GM23338 (cell line): ENCODE results near the gene GCNT3. TPM values are rescaled to one million over a fixed set of nuclear protein-coding genes. Genes with fewer than 3 reads are reported as not detected.

Source experiments
- ATAC-seq: fragments of 200-7000 bp; cut with Tn5 transposase; 3 replicates; pipeline ENCODE4 v1.9.1; 2020
- DNase-seq: peaks from one replicate; pipeline ENCODE4 v3.0.0-alpha.2; 2015; ENCODE audit warnings: low spot score
- H2AFZ ChIP-seq: fragments of 200-600 bp; sonication (generic); 2 replicates; pipeline ENCODE4 v1.8.0; 2016; ENCODE audit warnings: antibody characterized with exemption, mild to moderate bottlenecking, moderate library complexity
- H3F3A ChIP-seq: fragments of 200-600 bp; sonication (generic); replicated peaks from 2 replicates; pipeline ENCODE4 v1.8.0; 2017; ENCODE audit warnings: antibody characterized with exemption, mixed run types, low read depth
- H3K27ac ChIP-seq: fragments of 200-600 bp; sonication (generic); 2 replicates; pipeline ENCODE4 v1.6.1; 2016; ENCODE audit warnings: low read depth
- H3K27me3 ChIP-seq: fragments of 200-600 bp; sonication (generic); 2 replicates; pipeline ENCODE4 v1.8.0; 2016; ENCODE audit warnings: mild to moderate bottlenecking, mixed run types, moderate library complexity; ENCODE audit not compliant: insufficient read depth
- H3K36me3 ChIP-seq: fragments of 200-600 bp; sonication (generic); 2 replicates; pipeline ENCODE4 v1.8.0; 2016; ENCODE audit warnings: mild to moderate bottlenecking; ENCODE audit not compliant: insufficient read depth
- H3K4me1 ChIP-seq: fragments of 200-600 bp; sonication (generic); 2 replicates; pipeline ENCODE4 v1.8.0; 2016; ENCODE audit warnings: mild to moderate bottlenecking, moderate library complexity; ENCODE audit not compliant: insufficient read depth
- H3K4me2 ChIP-seq: fragments of 200-600 bp; sonication (generic); 2 replicates; pipeline ENCODE4 v1.7.1; 2017; ENCODE audit warnings: mixed run types
- H3K4me3 ChIP-seq: fragments of 200-600 bp; sonication (generic); 2 replicates; pipeline ENCODE4 v1.6.1; 2016; ENCODE audit warnings: mixed run types
- H3K79me2 ChIP-seq: fragments of 200-600 bp; sonication (generic); replicated peaks from 2 replicates; pipeline ENCODE4 v1.8.0; 2017; ENCODE audit warnings: mild to moderate bottlenecking; ENCODE audit not compliant: insufficient read depth
- H3K9me2 ChIP-seq: fragments of 200-600 bp; sonication (generic); 2 replicates; pipeline ENCODE4 v1.8.0; 2017; ENCODE audit not compliant: insufficient read depth
- H4K20me1 ChIP-seq: fragments of 200-600 bp; sonication (generic); replicated peaks from 2 replicates; pipeline ENCODE4 v1.8.0; 2017; ENCODE audit warnings: mild to moderate bottlenecking; ENCODE audit not compliant: insufficient read depth
- H3K27ac Mint-ChIP-seq: 2 replicates; pipeline ENCODE4 v1.8.0; 2020; ENCODE audit warnings: inconsistent platforms, mild to moderate bottlenecking, moderate library complexity, mixed read lengths
- H3K27me3 Mint-ChIP-seq: 3 replicates; pipeline ENCODE4 v1.8.0; 2022; ENCODE audit warnings: low read depth, mild to moderate bottlenecking, moderate library complexity, mixed read lengths, inconsistent platforms; ENCODE audit not compliant: insufficient read depth, poor library complexity
- H3K36me3 Mint-ChIP-seq: 3 replicates; pipeline ENCODE4 v1.8.0; 2021; ENCODE audit warnings: low read depth, mild to moderate bottlenecking, inconsistent platforms, moderate library complexity, mixed read lengths
- H3K4me1 Mint-ChIP-seq: 3 replicates; pipeline ENCODE4 v1.8.0; 2020; ENCODE audit warnings: mild to moderate bottlenecking, inconsistent platforms, mixed read lengths
- H3K4me3 Mint-ChIP-seq: 3 replicates; pipeline ENCODE4 v1.8.0; 2021; ENCODE audit warnings: moderate library complexity, mild to moderate bottlenecking, inconsistent platforms, mixed read lengths
- H3K9me3 Mint-ChIP-seq: 3 replicates; pipeline ENCODE4 v1.8.0; 2020; ENCODE audit warnings: moderate library complexity, mild to moderate bottlenecking, inconsistent platforms, mixed read lengths
- CREB1 ChIP-seq: fragments of 250-450 bp; sonication (Bioruptor Pico); IDR thresholded peaks from 2 replicates; pipeline ENCODE4 v1.5.0; 2020; ENCODE audit warnings: low read depth, mild to moderate bottlenecking, moderate library complexity
- CTCF ChIP-seq, 2 experiments: fragments of 200-600 bp in 1 of 2; sonication (generic) in 1 of 2; conservative IDR thresholded peaks; 2 replicates each; pipeline versions ENCODE4 v1.5.1 to v1.6.1; 2016 to 2017; ENCODE audit warnings: antibody characterized with exemption in 2 of 2, low read depth in 2 of 2, mild to moderate bottlenecking in 2 of 2, moderate library complexity in 1 of 2
- ETS1 ChIP-seq: IDR thresholded peaks from 2 replicates; pipeline ENCODE4 v1.6.1; 2016; ENCODE audit warnings: antibody characterized with exemption
- EZH2 ChIP-seq: fragments of 200-600 bp; sonication (generic); IDR thresholded peaks from one replicate; pipeline ENCODE4 v1.8.0; 2017; ENCODE audit warnings: antibody characterized with exemption, mild to moderate bottlenecking, low read depth; ENCODE audit not compliant: unreplicated experiment
- EZH2phosphoT487 ChIP-seq: fragments of 200-600 bp; sonication (generic); IDR thresholded peaks from one replicate; pipeline ENCODE4 v1.8.1; 2018; ENCODE audit warnings: antibody characterized with exemption; ENCODE audit not compliant: unreplicated experiment
- JUNB ChIP-seq: IDR thresholded peaks from one replicate; pipeline ENCODE4 v1.6.1; 2016; ENCODE audit warnings: antibody characterized with exemption; ENCODE audit not compliant: unreplicated experiment
- NANOG ChIP-seq: IDR thresholded peaks from 2 replicates; pipeline ENCODE4 v1.6.1; 2016; ENCODE audit warnings: antibody characterized with exemption, borderline replicate concordance
- POLR2AphosphoS5 ChIP-seq: IDR thresholded peaks from 2 replicates; pipeline ENCODE4 v1.6.1; 2016; ENCODE audit warnings: antibody characterized with exemption, low read depth
- ZNF114 ChIP-seq: fragments of 250-450 bp; sonication (Bioruptor Pico); IDR thresholded peaks from 2 replicates; pipeline ENCODE4 v1.5.0; 2020; ENCODE audit warnings: mild to moderate bottlenecking, moderate library complexity
- ZNF331 ChIP-seq: fragments of 250-450 bp; sonication (Bioruptor Pico); IDR thresholded peaks from 2 replicates; pipeline ENCODE4 v1.5.0; 2020; ENCODE audit warnings: low read depth, mild to moderate bottlenecking, moderate library complexity
- ZNF462 ChIP-seq: fragments of 250-450 bp; sonication (Bioruptor Pico); IDR thresholded peaks from 2 replicates; pipeline ENCODE4 v1.5.0; 2020; ENCODE audit warnings: mild to moderate bottlenecking, moderate library complexity
- polyA plus RNA-seq: library from polyadenylated mRNA; unstranded; fragments of >200 nt; fragmentation: Nextera tagmentation; extraction: Ambion mirVana; gene quantifications from 2 replicates; pipeline ENCODE4 v1.2.1, GENCODE V29; 2016
- total RNA-seq: library from RNA; depleted of rRNA; stranded (reverse); fragments of >200 nt; shearing (Covaris generic); gene quantifications from 2 replicates; pipeline ENCODE4 v1.2.3, GENCODE V29; 2014
- TF ChIP-seq, protein P1 (sequence below): IDR thresholded peaks from one replicate; pipeline ENCODE4 v1.6.1; 2018; ENCODE audit warnings: antibody characterized with exemption; ENCODE audit not compliant: unreplicated experiment

Gene GCNT3
- total and polyA plus RNA-seq, 2 experiments from 2014 or later: not detected

- no peaks in the 10 kb centered on the region for H3K36me3 Mint-ChIP-seq
- no peaks in the 10 kb centered on the region for H3K9me3 Mint-ChIP-seq
- Histone ChIP-seq H3K27me3 (no peaks in the 10 kb centered on the region), H3K4me1 (no peaks in the 10 kb centered on the region), H3K4me3 (no peak overlapping the region), H3K79me2 (no peaks in the 10 kb centered on the region), H3F3A (no peaks in the 10 kb centered on the region), H2AFZ (0 out of 2 replicates have a peak overlapping the region, but pooled peaks have one; percentile 4), H3K9me2 (no peaks in the 10 kb centered on the region), H3K27ac (no peak overlapping the region), H3K4me2 (no peak overlapping the region), H4K20me1 (no peaks in the 10 kb centered on the region), H3K36me3 (no peaks in the 10 kb centered on the region)
- TF ChIP-seq ZNF114 (CRISPR knock-in tag) (no peak), ZNF462 (CRISPR knock-in tag) (no peak), NANOG (no peak), JUNB (no peak), EZH2 (no peak), ETS1 (no peak), ZNF331 (CRISPR knock-in tag) (no peak), POLR2AphosphoS5 (no peak), CTCF (conservative IDR thresholded peaks at IDR 0.05; ENCODE audit: low read depth in 2 of 2) (no peak), CREB1 (CRISPR knock-in tag) (no peak), EZH2phosphoT487 (no peak)
- TF ChIP-seq, protein P1, sequence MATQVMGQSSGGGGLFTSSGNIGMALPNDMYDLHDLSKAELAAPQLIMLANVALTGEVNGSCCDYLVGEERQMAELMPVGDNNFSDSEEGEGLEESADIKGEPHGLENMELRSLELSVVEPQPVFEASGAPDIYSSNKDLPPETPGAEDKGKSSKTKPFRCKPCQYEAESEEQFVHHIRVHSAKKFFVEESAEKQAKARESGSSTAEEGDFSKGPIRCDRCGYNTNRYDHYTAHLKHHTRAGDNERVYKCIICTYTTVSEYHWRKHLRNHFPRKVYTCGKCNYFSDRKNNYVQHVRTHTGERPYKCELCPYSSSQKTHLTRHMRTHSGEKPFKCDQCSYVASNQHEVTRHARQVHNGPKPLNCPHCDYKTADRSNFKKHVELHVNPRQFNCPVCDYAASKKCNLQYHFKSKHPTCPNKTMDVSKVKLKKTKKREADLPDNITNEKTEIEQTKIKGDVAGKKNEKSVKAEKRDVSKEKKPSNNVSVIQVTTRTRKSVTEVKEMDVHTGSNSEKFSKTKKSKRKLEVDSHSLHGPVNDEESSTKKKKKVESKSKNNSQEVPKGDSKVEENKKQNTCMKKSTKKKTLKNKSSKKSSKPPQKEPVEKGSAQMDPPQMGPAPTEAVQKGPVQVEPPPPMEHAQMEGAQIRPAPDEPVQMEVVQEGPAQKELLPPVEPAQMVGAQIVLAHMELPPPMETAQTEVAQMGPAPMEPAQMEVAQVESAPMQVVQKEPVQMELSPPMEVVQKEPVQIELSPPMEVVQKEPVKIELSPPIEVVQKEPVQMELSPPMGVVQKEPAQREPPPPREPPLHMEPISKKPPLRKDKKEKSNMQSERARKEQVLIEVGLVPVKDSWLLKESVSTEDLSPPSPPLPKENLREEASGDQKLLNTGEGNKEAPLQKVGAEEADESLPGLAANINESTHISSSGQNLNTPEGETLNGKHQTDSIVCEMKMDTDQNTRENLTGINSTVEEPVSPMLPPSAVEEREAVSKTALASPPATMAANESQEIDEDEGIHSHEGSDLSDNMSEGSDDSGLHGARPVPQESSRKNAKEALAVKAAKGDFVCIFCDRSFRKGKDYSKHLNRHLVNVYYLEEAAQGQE: no peak
- ATAC-seq (no peak), DNase-seq (no peak)
- 0 out of 3 replicates have a peak, but pooled peaks cover 2% of the 10 kb centered on the region for H3K4me1 Mint-ChIP-seq
- H3K27ac Mint-ChIP-seq: no peak overlapping the region
- H3K27me3 Mint-ChIP-seq: peaks cover 8% of the 10 kb centered on the region
- H3K4me3 Mint-ChIP-seq: no peak overlapping the region
These were observed 17.1 kb upstream of the GCNT3 start for GRCh38 chr15:59594493-59594942.
